ENCODE measurements around the gene FAXDC2.
"Not testable (repeated sequence)": the region's sequence is repeated elsewhere in the genome, so short reads cannot be mapped to it uniquely, and the experiment has no call there.

The FAXDC2 gene

DNA sequence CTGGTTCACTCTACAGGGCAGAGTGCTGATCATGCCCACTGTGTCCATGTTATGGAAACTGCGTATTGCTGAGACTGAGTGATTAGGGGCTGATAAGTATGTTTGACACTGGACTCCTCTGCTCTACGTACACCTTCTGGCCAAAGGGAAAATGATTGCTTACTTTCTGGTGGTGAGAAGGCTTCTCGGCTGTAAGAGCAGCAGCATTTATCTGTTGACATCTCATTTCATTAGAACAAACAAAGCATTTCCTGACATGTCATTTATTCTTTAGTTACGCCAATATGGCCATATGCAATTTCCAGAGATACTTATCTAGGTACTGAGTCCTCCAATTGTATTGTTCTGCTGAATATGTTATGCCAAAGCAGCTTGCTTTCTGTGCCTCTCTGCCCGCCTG, 5.6 kb downstream of the FAXDC2 start:
- H3K36me3 ChIP-seq (ENCODE audit: control insufficient read depth, insufficient read depth, low read length): no peaks in the 10 kb centered on the region
- H3K9me3 ChIP-seq (ENCODE audit: control insufficient read depth, low read length): no peaks in the 10 kb centered on the region
- H3K27me3 ChIP-seq (ENCODE audit: control insufficient read depth, insufficient read depth, low read length, poor library complexity, severe bottlenecking): no peaks in the 10 kb centered on the region
- no peak overlapping the region for H3K27ac ChIP-seq (ENCODE audit: insufficient read depth, low read depth, low read length, poor library complexity, severe bottlenecking)
- H3K4me1 ChIP-seq (ENCODE audit: control insufficient read depth, insufficient read depth, low read length): no peaks in the 10 kb centered on the region
- no peak overlapping the region for H3K4me3 ChIP-seq (ENCODE audit: insufficient read depth, low read depth, low read length)
- 92 to 95% methylated on average over 5 of the region's 5 CpGs for WGBS, 2 experiments

GRCh38 chr5:154842689-154843530, 7.5 kb downstream of the FAXDC2 start:
- WGBS, 2 experiments: 87 to 92% methylated on average over 4 to 6 of the region's 6 CpGs
- Histone ChIP-seq H3K27ac (ENCODE audit: insufficient read depth, low read depth, low read length, poor library complexity, severe bottlenecking) (no peak overlapping the region), H3K36me3 (ENCODE audit: control insufficient read depth, insufficient read depth, low read length) (no peaks in the 10 kb centered on the region), H3K4me3 (ENCODE audit: insufficient read depth, low read depth, low read length) (no peak overlapping the region), H3K4me1 (ENCODE audit: control insufficient read depth, insufficient read depth, low read length) (no peaks in the 10 kb centered on the region), H3K9me3 (ENCODE audit: control insufficient read depth, low read length) (no peaks in the 10 kb centered on the region), H3K27me3 (ENCODE audit: control insufficient read depth, insufficient read depth, low read length, poor library complexity, severe bottlenecking) (no peaks in the 10 kb centered on the region)

GRCh38 chr5:154841273-154841661, 9.1 kb downstream of the FAXDC2 start:
- H3K36me3 ChIP-seq (ENCODE audit: control insufficient read depth, insufficient read depth, low read length): no peaks in the 10 kb centered on the region
- H3K27ac ChIP-seq (ENCODE audit: insufficient read depth, low read depth, low read length, poor library complexity, severe bottlenecking): no peak overlapping the region
- no peak overlapping the region for H3K4me3 ChIP-seq (ENCODE audit: insufficient read depth, low read depth, low read length)
- no peaks in the 10 kb centered on the region for H3K4me1 ChIP-seq (ENCODE audit: control insufficient read depth, insufficient read depth, low read length)
- no peaks in the 10 kb centered on the region for H3K27me3 ChIP-seq (ENCODE audit: control insufficient read depth, insufficient read depth, low read length, poor library complexity, severe bottlenecking)
- H3K9me3 ChIP-seq (ENCODE audit: control insufficient read depth, low read length): no peaks in the 10 kb centered on the region

DNA sequence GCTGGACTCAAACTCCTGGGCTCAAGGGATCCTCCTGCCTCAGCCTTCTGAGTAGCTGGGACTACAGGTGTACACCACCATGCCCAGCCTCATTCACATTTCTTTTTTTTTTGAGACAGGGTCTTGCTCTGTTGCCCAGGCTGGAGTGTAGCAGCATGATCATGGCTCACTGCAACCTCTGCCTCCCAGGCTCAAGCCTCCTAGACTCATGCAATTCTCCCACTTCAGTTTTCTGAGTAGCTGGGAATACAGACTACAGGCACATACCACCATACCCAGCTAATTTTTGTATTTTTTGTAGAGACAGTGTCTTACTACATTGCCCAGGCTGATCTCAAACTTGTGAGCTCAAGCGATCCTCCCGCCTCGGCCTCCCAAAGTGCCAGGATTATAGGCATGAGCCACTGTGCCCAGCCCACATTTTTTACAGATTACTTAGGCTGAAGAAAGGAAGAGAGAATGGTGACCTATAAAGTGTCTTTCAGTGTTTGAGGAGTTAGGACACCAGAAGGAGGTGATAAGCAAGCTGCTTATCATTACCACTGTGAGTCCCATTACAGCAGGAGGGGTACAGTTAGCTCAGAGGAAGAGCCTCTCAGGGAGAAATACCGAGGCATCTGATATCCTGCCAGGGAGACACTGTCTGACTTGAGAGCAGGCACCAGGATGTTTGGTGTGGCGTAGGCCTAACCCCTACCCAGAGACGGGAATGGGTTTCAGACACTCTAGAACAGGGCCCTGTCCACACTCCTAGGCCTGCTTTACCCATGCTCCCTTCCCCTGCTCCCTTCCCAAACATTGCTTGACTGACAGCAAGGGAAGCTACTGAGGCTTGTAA, 9.7 kb downstream of the FAXDC2 start:
- Histone ChIP-seq H3K36me3 (ENCODE audit: control insufficient read depth, insufficient read depth, low read length) (no peaks in the 10 kb centered on the region), H3K9me3 (ENCODE audit: control insufficient read depth, low read length) (no peaks in the 10 kb centered on the region), H3K27ac (ENCODE audit: insufficient read depth, low read depth, low read length, poor library complexity, severe bottlenecking) (no peak overlapping the region), H3K4me3 (ENCODE audit: insufficient read depth, low read depth, low read length) (no peak overlapping the region), H3K4me1 (ENCODE audit: control insufficient read depth, insufficient read depth, low read length) (no peaks in the 10 kb centered on the region), H3K27me3 (ENCODE audit: control insufficient read depth, insufficient read depth, low read length, poor library complexity, severe bottlenecking) (no peaks in the 10 kb centered on the region)
- WGBS, 2 experiments: 92 to 93% methylated on average over 6 of the region's 6 CpGs

DNA sequence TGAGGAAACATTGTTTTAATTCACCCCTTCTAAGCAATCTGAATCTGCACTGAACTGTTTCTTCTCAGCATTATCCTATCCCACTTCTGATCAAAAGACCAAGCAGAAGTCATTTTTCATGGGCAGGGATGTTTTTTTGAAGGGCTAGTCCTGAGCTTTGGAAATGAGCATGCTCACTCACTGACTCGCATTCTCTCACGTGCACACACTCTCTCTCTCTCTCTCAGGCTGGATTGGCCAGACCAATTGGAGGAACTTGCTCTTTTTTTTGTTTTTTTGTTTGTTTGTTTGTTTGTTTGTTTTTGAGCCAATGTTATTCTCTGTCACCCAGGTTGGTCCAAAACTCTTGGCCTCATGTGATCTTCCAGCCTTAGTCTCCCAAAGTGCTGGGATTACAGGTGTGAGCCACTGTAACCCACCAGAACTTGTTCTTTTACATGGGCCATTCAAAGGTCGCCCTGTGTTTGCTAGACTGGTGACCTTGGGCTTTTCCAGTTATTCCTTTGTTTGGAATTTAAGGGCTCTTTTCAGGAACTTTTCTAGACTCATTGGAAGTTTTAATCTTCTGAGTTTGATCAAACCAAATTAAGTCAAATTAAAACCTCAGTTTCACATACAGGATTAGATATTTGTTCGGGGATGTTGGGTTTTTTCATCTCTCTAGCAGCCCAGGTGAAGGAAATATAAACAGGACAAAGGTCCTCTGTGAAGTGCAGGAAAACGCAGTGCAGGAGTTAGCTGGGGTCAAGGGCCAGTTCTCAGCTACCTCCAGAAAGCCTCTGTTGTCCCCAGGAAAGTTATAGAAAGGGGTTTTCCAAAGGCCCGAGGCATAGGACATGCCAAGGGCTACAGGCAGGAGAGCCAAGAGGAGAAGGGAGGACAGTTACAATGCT, 13.1 kb downstream of the FAXDC2 start:
- no peaks in the 10 kb centered on the region for H3K27me3 ChIP-seq (ENCODE audit: control insufficient read depth, insufficient read depth, low read length, poor library complexity, severe bottlenecking)
- H3K27ac ChIP-seq (ENCODE audit: insufficient read depth, low read depth, low read length, poor library complexity, severe bottlenecking): no peak overlapping the region
- no peaks in the 10 kb centered on the region for H3K36me3 ChIP-seq (ENCODE audit: control insufficient read depth, insufficient read depth, low read length)
- no peak overlapping the region for H3K4me3 ChIP-seq (ENCODE audit: insufficient read depth, low read depth, low read length)
- WGBS, 2 experiments: 88 to 93% methylated on average over 6 of the region's 6 CpGs
- no peaks in the 10 kb centered on the region for H3K9me3 ChIP-seq (ENCODE audit: control insufficient read depth, low read length)
- no peaks in the 10 kb centered on the region for H3K4me1 ChIP-seq (ENCODE audit: control insufficient read depth, insufficient read depth, low read length)

DNA sequence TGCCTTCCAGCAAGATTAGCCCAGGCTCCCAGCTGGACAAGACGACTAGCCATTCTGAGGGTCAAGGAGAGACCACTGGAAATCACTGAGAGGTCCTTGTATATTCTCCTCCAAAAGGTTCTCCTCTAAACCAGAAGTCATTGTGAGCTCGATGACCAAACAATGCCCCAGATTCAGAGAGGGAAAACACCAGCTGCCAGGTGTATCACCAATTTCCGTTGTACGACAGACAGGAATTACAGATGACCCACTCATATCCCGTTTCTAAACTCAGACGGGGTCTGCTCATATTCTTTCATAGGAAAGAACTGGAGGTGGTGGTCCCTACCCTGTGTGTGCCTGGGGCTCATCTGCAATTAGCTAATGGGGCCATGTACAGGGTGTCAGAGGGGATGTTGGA, 14.2 kb downstream of the FAXDC2 start:
- no peak overlapping the region for H3K27ac ChIP-seq (ENCODE audit: insufficient read depth, low read depth, low read length, poor library complexity, severe bottlenecking)
- no peaks in the 10 kb centered on the region for H3K36me3 ChIP-seq (ENCODE audit: control insufficient read depth, insufficient read depth, low read length)
- H3K27me3 ChIP-seq (ENCODE audit: control insufficient read depth, insufficient read depth, low read length, poor library complexity, severe bottlenecking): no peaks in the 10 kb centered on the region
- H3K9me3 ChIP-seq (ENCODE audit: control insufficient read depth, low read length): no peaks in the 10 kb centered on the region
- no peaks in the 10 kb centered on the region for H3K4me1 ChIP-seq (ENCODE audit: control insufficient read depth, insufficient read depth, low read length)
- H3K4me3 ChIP-seq (ENCODE audit: insufficient read depth, low read depth, low read length): no peak overlapping the region
- WGBS, 2 experiments: 93 to 96% methylated on average over 6 of the region's 6 CpGs

DNA sequence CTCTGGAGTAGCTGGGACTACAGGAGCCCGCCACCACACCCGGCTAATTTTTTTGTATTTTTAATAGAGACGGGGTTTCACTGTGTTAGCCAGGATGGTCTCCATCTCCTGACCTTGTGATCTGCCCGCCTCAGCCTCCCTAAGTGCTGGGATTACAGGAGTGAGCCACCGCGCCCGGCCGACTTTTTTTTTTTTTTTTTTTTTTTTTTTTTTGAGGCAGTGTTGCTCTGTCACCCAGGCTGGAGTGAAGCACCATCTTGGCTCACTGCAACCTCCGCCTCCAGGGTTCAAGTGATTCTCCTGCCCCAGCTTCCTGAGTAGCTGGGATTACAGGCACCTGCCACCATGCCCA, 14.7 kb downstream of the FAXDC2 start:
- not testable (repeated sequence) for H3K27me3 ChIP-seq (ENCODE audit: control insufficient read depth, insufficient read depth, low read length, poor library complexity, severe bottlenecking); H3K27ac ChIP-seq (ENCODE audit: insufficient read depth, low read depth, low read length, poor library complexity, severe bottlenecking); H3K9me3 ChIP-seq (ENCODE audit: control insufficient read depth, low read length); H3K4me1 ChIP-seq (ENCODE audit: control insufficient read depth, insufficient read depth, low read length); H3K36me3 ChIP-seq (ENCODE audit: control insufficient read depth, insufficient read depth, low read length); H3K4me3 ChIP-seq (ENCODE audit: insufficient read depth, low read depth, low read length)
- 88 to 93% methylated on average over 9 of the region's 9 CpGs for WGBS, 2 experiments

DNA sequence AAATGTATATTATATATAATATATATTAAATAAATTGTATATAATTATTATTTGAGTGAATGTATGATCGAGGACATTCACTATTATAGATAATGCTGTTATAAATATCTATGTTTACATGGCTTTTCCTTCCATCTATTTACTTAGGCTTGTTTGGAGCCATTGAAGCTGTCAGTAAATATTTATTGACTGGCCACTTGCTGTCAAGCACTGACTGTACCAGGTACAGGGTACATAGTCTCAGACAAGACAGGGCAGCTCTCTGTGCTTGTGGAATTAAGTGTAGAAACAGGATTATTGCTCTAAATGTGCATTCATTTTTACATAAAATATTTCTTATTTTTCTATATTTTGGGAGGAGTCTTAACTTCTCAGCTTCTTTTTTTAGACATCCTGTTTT, 16.4 kb downstream of the FAXDC2 start:
- H3K27ac ChIP-seq (ENCODE audit: insufficient read depth, low read depth, low read length, poor library complexity, severe bottlenecking): no peak overlapping the region
- H3K4me1 ChIP-seq (ENCODE audit: control insufficient read depth, insufficient read depth, low read length): no peaks in the 10 kb centered on the region
- H3K36me3 ChIP-seq (ENCODE audit: control insufficient read depth, insufficient read depth, low read length): no peaks in the 10 kb centered on the region
- H3K27me3 ChIP-seq (ENCODE audit: control insufficient read depth, insufficient read depth, low read length, poor library complexity, severe bottlenecking): no peaks in the 10 kb centered on the region
- H3K4me3 ChIP-seq (ENCODE audit: insufficient read depth, low read depth, low read length): no peak overlapping the region
- H3K9me3 ChIP-seq (ENCODE audit: control insufficient read depth, low read length): no peaks in the 10 kb centered on the region
- WGBS, 2 experiments: no CpG with 5 or more reads among the region's 1 CpG

DNA sequence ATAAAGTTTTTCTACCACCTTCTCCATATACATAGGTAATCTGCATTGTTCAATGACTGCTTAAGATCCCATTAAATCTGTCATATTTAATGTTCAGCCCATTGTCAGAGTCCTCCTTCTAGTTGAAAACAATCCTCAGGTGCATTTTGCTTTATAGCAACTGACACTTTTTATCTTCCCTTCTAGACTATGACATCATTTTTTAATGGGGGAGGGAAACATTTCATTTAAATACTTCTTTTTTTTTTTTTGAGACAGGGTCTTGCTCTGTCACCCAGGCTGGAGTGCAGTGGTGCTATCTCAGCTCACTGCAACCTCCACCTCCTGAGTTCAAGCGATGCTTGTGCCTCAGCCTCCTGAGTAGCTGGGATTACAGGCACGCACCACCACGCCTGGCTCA, 17.6 kb downstream of the FAXDC2 start:
- H3K4me1 ChIP-seq (ENCODE audit: control insufficient read depth, insufficient read depth, low read length); H3K27me3 ChIP-seq (ENCODE audit: control insufficient read depth, insufficient read depth, low read length, poor library complexity, severe bottlenecking); H3K27ac ChIP-seq (ENCODE audit: insufficient read depth, low read depth, low read length, poor library complexity, severe bottlenecking); H3K9me3 ChIP-seq (ENCODE audit: control insufficient read depth, low read length); H3K36me3 ChIP-seq (ENCODE audit: control insufficient read depth, insufficient read depth, low read length); H3K4me3 ChIP-seq (ENCODE audit: insufficient read depth, low read depth, low read length): not testable (repeated sequence)
- 90 to 92% methylated on average over 3 of the region's 3 CpGs for WGBS, 2 experiments

GRCh38 chr5:154831451-154831850, 19.0 kb downstream of the FAXDC2 start:
- H3K4me3 ChIP-seq (ENCODE audit: insufficient read depth, low read depth, low read length): no peak overlapping the region
- no peak overlapping the region for H3K27ac ChIP-seq (ENCODE audit: insufficient read depth, low read depth, low read length, poor library complexity, severe bottlenecking)
- H3K9me3 ChIP-seq (ENCODE audit: control insufficient read depth, low read length): no peaks in the 10 kb centered on the region
- H3K36me3 ChIP-seq (ENCODE audit: control insufficient read depth, insufficient read depth, low read length): no peaks in the 10 kb centered on the region
- H3K4me1 ChIP-seq (ENCODE audit: control insufficient read depth, insufficient read depth, low read length): no peaks in the 10 kb centered on the region
- 92 to 93% methylated on average over 7 of the region's 7 CpGs for WGBS, 2 experiments
- no peaks in the 10 kb centered on the region for H3K27me3 ChIP-seq (ENCODE audit: control insufficient read depth, insufficient read depth, low read length, poor library complexity, severe bottlenecking)

All from ectodermal cell (in vitro differentiated cells).